Kidney capillary endothelial cell (primary cell): ENCODE measurements around the gene KRT6A.
A peak's percentile ranks its signal among the peaks of the same experiment; 100 is the strongest.

ENCODE experiments used
- DNase-seq: peaks from one replicate; pipeline ENCODE4 v3.0.0-alpha.2; 2018; ENCODE audit warnings: low spot score

The KRT6A gene

GRCh38 chr12:52524241-52524897 is 31.3 kb upstream of the KRT6A start:
- no peak for DNase-seq

GRCh38 chr12:52523824-52524223 is 30.8 kb upstream of the KRT6A start:
- no peak for DNase-seq

GRCh38 chr12:52522346-52523011 is 29.4 kb upstream of the KRT6A start:
- no peak for DNase-seq

GRCh38 chr12:52521568-52522266 is 28.7 kb upstream of the KRT6A start:
- no peak for DNase-seq

- DNase-seq = no peak
Measured at GRCh38 chr12:52521175-52521567, 28.1 kb upstream of the KRT6A start.

GRCh38 chr12:52519826-52520662 is 27.0 kb upstream of the KRT6A start, which contains the start of gene KRT5:
Gene KRT5 (minus strand): TSS chr12:52520394. CDS start chr12:52520296, 98 bp downstream.
- no peak for DNase-seq

- no peak for DNase-seq
Measured at GRCh38 chr12:52519387-52519703, 26.3 kb upstream of the KRT6A start.

GRCh38 chr12:52518574-52519386 is 25.7 kb upstream of the KRT6A start:
- no peak for DNase-seq

GRCh38 chr12:52517888-52518287 is 24.8 kb upstream of the KRT6A start:
- no peak for DNase-seq

- no peak for DNase-seq
Measured at GRCh38 chr12:52517005-52517835, 24.2 kb upstream of the KRT6A start.

- no peak for DNase-seq
Measured at GRCh38 chr12:52515927-52516831, 23.1 kb upstream of the KRT6A start.

- DNase-seq = no peak
Measured at GRCh38 chr12:52515319-52515646, 22.2 kb upstream of the KRT6A start.

GRCh38 chr12:52514471-52515318 is 21.6 kb upstream of the KRT6A start:
- DNase-seq = no peak

GRCh38 chr12:52513736-52514135 is 20.7 kb upstream of the KRT6A start:
- DNase-seq = no peak

GRCh38 chr12:52508211-52508610 is 15.2 kb upstream of the KRT6A start:
- DNase-seq = no peak

GRCh38 chr12:52506858-52507715 is 14.0 kb upstream of the KRT6A start:
- peak; percentile 2 for DNase-seq

- DNase-seq = no peak
Measured at GRCh38 chr12:52502877-52503276, 9.8 kb upstream of the KRT6A start.

- DNase-seq = no peak
Measured at GRCh38 chr12:52501490-52501889, 8.4 kb upstream of the KRT6A start.
